H1 (cell line): Measurements from ENCODE around the gene SYNCRIP. TPM values are rescaled to one million over a fixed set of nuclear protein-coding genes. Genes with fewer than 3 reads are reported as not detected.

Source experiments
- CTCF ChIA-PET: fragments of 300-600 bp; sonication (Branson Sonifier 250); formaldehyde crosslinking; loops from one replicate; lab custom pipeline; 2021; ENCODE audit not compliant: partially characterized antibody; lab: Charles Lee
- POLR2A ChIA-PET: fragments of 300-600 bp; sonication (Branson Sonifier 250); formaldehyde crosslinking; loops from one replicate; lab custom pipeline; 2021; ENCODE audit warnings: inconsistent platforms; ENCODE audit not compliant: partially characterized antibody; lab: Charles Lee
- DNase-seq, 2 experiments: peaks; one replicate each; pipeline versions ENCODE4 v3.0.0 to v3.0.0-alpha.2; 2010 to 2022; ENCODE audit warnings: low spot score in 2 of 2, low read depth in 1 of 2, mixed read lengths in 1 of 2
- FAIRE-seq: peaks from 2 replicates; lab custom pipeline; 2011; peaks lifted over from hg19 to GRCh38; lab: Jason Lieb, UNC
- H2AFZ ChIP-seq: 2 replicates; pipeline ENCODE4 v1.8.1; 2012; ENCODE audit warnings: low read length, inconsistent platforms
- H2AK5ac ChIP-seq: 2 replicates; pipeline ENCODE4 v1.6.1; 2013; ENCODE audit warnings: low read depth, low read length
- H2BK120ac ChIP-seq: replicated peaks from 2 replicates; pipeline ENCODE3; 2013; ENCODE audit warnings: low read depth, low read length, inconsistent platforms
- H2BK12ac ChIP-seq: 2 replicates; pipeline ENCODE4 v1.6.1; 2013; ENCODE audit warnings: low read depth, low read length
- H2BK15ac ChIP-seq: 2 replicates; pipeline ENCODE4 v1.6.1; 2013; ENCODE audit warnings: low read length
- H2BK20ac ChIP-seq: 2 replicates; pipeline ENCODE4 v1.6.1; 2013; ENCODE audit warnings: low read length
- H2BK5ac ChIP-seq: 2 replicates; pipeline ENCODE4 v1.6.1; 2013; ENCODE audit warnings: low read depth, low read length
- H3K14ac ChIP-seq: 2 replicates; pipeline ENCODE4 v1.6.1; 2013; ENCODE audit warnings: inconsistent platforms; ENCODE audit not compliant: insufficient read length
- H3K18ac ChIP-seq: 2 replicates; pipeline ENCODE4 v1.6.1; 2013; ENCODE audit warnings: low read length; ENCODE audit errors: extremely low read depth
- H3K23ac ChIP-seq: 2 replicates; pipeline ENCODE4 v1.6.1; 2013; ENCODE audit warnings: inconsistent platforms; ENCODE audit not compliant: insufficient read length
- H3K23me2 ChIP-seq: 2 replicates; pipeline ENCODE4 v1.6.1; 2013; ENCODE audit warnings: low read depth, low read length
- H3K27ac ChIP-seq: 2 replicates; pipeline ENCODE4 v1.6.1; 2011; ENCODE audit warnings: low read depth, low read length, inconsistent platforms
- H3K27me3 ChIP-seq, 4 experiments: replicated peaks in 1 of 4; 1 replicate in 1 of 4; 2 replicates in 3 of 4; pipeline versions ENCODE4 v1.6.1 to v1.8.1; 2011 to 2013; ENCODE audit warnings: low read length in 3 of 4, mild to moderate bottlenecking in 3 of 4, inconsistent platforms in 2 of 4, mixed read lengths in 2 of 4, moderate library complexity in 1 of 4; ENCODE audit not compliant: control insufficient read depth in 3 of 4, insufficient read depth in 3 of 4; ENCODE audit errors: extremely low read depth in 1 of 4
- H3K36me3 ChIP-seq, 4 experiments: 2 replicates each; pipeline versions ENCODE4 v1.6.1 to v1.8.1; 2011 to 2013; ENCODE audit warnings: mild to moderate bottlenecking in 4 of 4, low read length in 3 of 4, moderate library complexity in 2 of 4, control low read depth in 1 of 4, inconsistent platforms in 1 of 4; ENCODE audit not compliant: insufficient read depth in 4 of 4, control insufficient read depth in 2 of 4
- H3K4ac ChIP-seq: replicated peaks from 2 replicates; pipeline ENCODE3; 2013; ENCODE audit warnings: low read length, low read depth, mixed read lengths, inconsistent platforms; ENCODE audit not compliant: insufficient read length
- H3K4me1 ChIP-seq, 4 experiments: replicated peaks in 1 of 4; 1 replicate in 1 of 4; 2 replicates in 3 of 4; pipeline versions ENCODE4 v1.6.1 to v1.8.1; 2011 to 2013; ENCODE audit warnings: low read length in 3 of 4, inconsistent platforms in 2 of 4, mixed read lengths in 1 of 4; ENCODE audit not compliant: insufficient read depth in 4 of 4, control insufficient read depth in 3 of 4
- H3K4me2 ChIP-seq, 2 experiments: 2 replicates each; pipeline versions ENCODE4 v1.6.1 to v1.8.1; 2011 to 2013; ENCODE audit warnings: low read depth in 2 of 2, low read length in 2 of 2, control low read depth in 1 of 2, inconsistent platforms in 1 of 2, mild to moderate bottlenecking in 1 of 2; ENCODE audit not compliant: insufficient read depth in 1 of 2
- H3K4me3 ChIP-seq, 4 experiments: fragments of 200-600, 300-600 bp in 1 of 4; sonication (generic), shearing (Covaris generic), sonication (Bioruptor Twin) in 1 of 4; 2 replicates each; pipeline versions ENCODE4 v1.5.1 to v1.8.1; 2011 to 2016; ENCODE audit warnings: low read length in 4 of 4, low read depth in 3 of 4, control low read depth in 2 of 4, inconsistent platforms in 2 of 4, mild to moderate bottlenecking in 2 of 4, mixed read lengths in 1 of 4, moderate library complexity in 1 of 4; ENCODE audit not compliant: insufficient read depth in 2 of 4; ENCODE audit errors: extremely low read depth in 1 of 4
- H3K56ac ChIP-seq: replicated peaks from 2 replicates; pipeline ENCODE3; 2013; ENCODE audit warnings: low read depth, mild to moderate bottlenecking, mixed read lengths, low read length, inconsistent platforms; ENCODE audit not compliant: insufficient read length
- H3K79me1 ChIP-seq: 2 replicates; pipeline ENCODE4 v1.6.1; 2013; ENCODE audit warnings: low read depth, low read length, control low read depth
- H3K79me2 ChIP-seq, 2 experiments: 2 replicates each; pipeline versions ENCODE4 v1.6.1 to v1.8.1; 2012 to 2013; ENCODE audit warnings: low read length in 2 of 2, mild to moderate bottlenecking in 2 of 2, inconsistent platforms in 1 of 2; ENCODE audit not compliant: insufficient read depth in 2 of 2, control insufficient read depth in 1 of 2
- H3K9ac ChIP-seq, 4 experiments: replicated peaks in 1 of 4; 1 replicate in 1 of 4; 2 replicates in 3 of 4; pipeline versions ENCODE4 v1.6.1 to v1.8.1; 2011 to 2013; ENCODE audit warnings: low read depth in 3 of 4, low read length in 3 of 4, control low read depth in 2 of 4, mild to moderate bottlenecking in 2 of 4, moderate library complexity in 2 of 4, inconsistent platforms in 1 of 4; ENCODE audit errors: extremely low read depth in 1 of 4
- H3K9me3 ChIP-seq, 2 experiments: 2 replicates each; pipeline versions ENCODE4 v1.6.1 to v1.8.1; 2012 to 2013; ENCODE audit warnings: mild to moderate bottlenecking in 2 of 2, moderate library complexity in 2 of 2, control low read depth in 1 of 2, inconsistent platforms in 1 of 2, low read depth in 1 of 2, low read length in 1 of 2, mixed read lengths in 1 of 2; ENCODE audit not compliant: insufficient read depth in 2 of 2
- H4K20me1 ChIP-seq, 2 experiments: replicated peaks in 1 of 2; 2 replicates each; pipeline versions ENCODE3 to v1.8.1; 2011 to 2013; ENCODE audit warnings: inconsistent platforms in 2 of 2, low read length in 2 of 2, mild to moderate bottlenecking in 1 of 2; ENCODE audit not compliant: insufficient read depth in 2 of 2, control insufficient read depth in 1 of 2
- H4K5ac ChIP-seq: 2 replicates; pipeline ENCODE4 v1.6.1; 2013; ENCODE audit warnings: low read length, low read depth, mixed read lengths, inconsistent platforms; ENCODE audit not compliant: insufficient read length
- H4K8ac ChIP-seq: 2 replicates; pipeline ENCODE4 v1.8.0; 2013; ENCODE audit warnings: mild to moderate bottlenecking, moderate library complexity, low read length, inconsistent platforms; ENCODE audit not compliant: insufficient read depth; ENCODE audit errors: extremely low read depth
- H4K91ac ChIP-seq: replicated peaks from 2 replicates; pipeline ENCODE3; 2013; ENCODE audit warnings: low read length, mixed read lengths, inconsistent platforms; ENCODE audit not compliant: insufficient read length
- CREB1 ChIP-seq: IDR thresholded peaks from 2 replicates; pipeline ENCODE4 v1.6.1; 2012; ENCODE audit warnings: inconsistent platforms
- EGR1 ChIP-seq: IDR thresholded peaks from 2 replicates; pipeline ENCODE4 v1.6.1; 2011; ENCODE audit warnings: low read depth, low read length, borderline replicate concordance
- EP300 ChIP-seq, 2 experiments: IDR thresholded peaks; 1 replicate in 1 of 2; 2 replicates in 1 of 2; pipeline ENCODE4 v1.6.1; 2011 to 2012; ENCODE audit warnings: low read depth in 2 of 2, low read length in 2 of 2, mild to moderate bottlenecking in 2 of 2, borderline replicate concordance in 1 of 2, inconsistent platforms in 1 of 2, moderate library complexity in 1 of 2
- KDM4A ChIP-seq: IDR thresholded peaks from one replicate; pipeline ENCODE4 v1.7.1; 2012; ENCODE audit warnings: low read depth, mild to moderate bottlenecking, moderate library complexity, low read length, inconsistent platforms; ENCODE audit not compliant: severe bottlenecking
- POU5F1 ChIP-seq: IDR thresholded peaks from 2 replicates; pipeline ENCODE4 v1.6.1; 2011; ENCODE audit warnings: low read depth, mild to moderate bottlenecking, low read length, moderate library complexity
- RBBP5 ChIP-seq: IDR thresholded peaks from 2 replicates; pipeline ENCODE4 v1.7.1; 2012; ENCODE audit warnings: low read depth, mild to moderate bottlenecking, inconsistent platforms, low read length, moderate library complexity, borderline replicate concordance
- RNF2 ChIP-seq: fragments of 200-900, 300-1000 bp; sonication (generic); IDR thresholded peaks from 2 replicates; pipeline ENCODE4 v1.7.1; 2016; ENCODE audit warnings: borderline replicate concordance, low read depth, mild to moderate bottlenecking, antibody characterized with exemption, low read length; ENCODE audit not compliant: poor library complexity, severe bottlenecking; ENCODE audit errors: missing control alignments
- TAF7 ChIP-seq: optimal IDR thresholded peaks from 2 replicates; pipeline ENCODE3; 2011; ENCODE audit warnings: low read depth, mild to moderate bottlenecking, inconsistent platforms, low read length, moderate library complexity, borderline replicate concordance
- WGBS, 2 experiments: shearing (Covaris generic) in 1 of 2; methylation state at CpG; one replicate each; pipeline versions ENCODE4 v1.1.6 to v1.1.7; 2013 to 2015; ENCODE audit warnings: low lambda C conversion rate in 2 of 2, mixed read lengths in 2 of 2, inconsistent platforms in 1 of 2, low coverage in 1 of 2, missing lambda C conversion rate in 1 of 2; ENCODE audit not compliant: insufficient replicate concordance in 2 of 2, insufficient coverage in 1 of 2, insufficient read length in 1 of 2; ENCODE audit errors: extremely low coverage in 1 of 2, missing lambda C conversion rate in 1 of 2; 5-methylcytosine and 5-hydroxymethylcytosine counted together
- polyA plus RNA-seq, 7 experiments: library from polyadenylated mRNA; depleted of rRNA in 3 of 7; stranded (reverse) in 5 of 7; unstranded in 2 of 7; fragments of >200 nt in 5 of 7; fragments of 200-250 nt in 2 of 7; gene quantifications; 1 replicate in 5 of 7; 2 replicates in 1 of 7; 4 replicates in 1 of 7; pipeline versions ENCODE4 v1.2.1 to v1.2.3, GENCODE V29; 2011 to 2013; ENCODE audit warnings: missing spikeins in 2 of 7, mixed read lengths in 2 of 7
- total RNA-seq: library from RNA; stranded (reverse); fragmentation: NEBNext Ultra II Directional; extraction: Animal tissue kit (Norgen Biotek cat#: 25700); gene quantifications from 2 replicates; pipeline ENCODE4 v1.2.1, GENCODE V29; 2021
- TF ChIP-seq, protein P1 (sequence below): IDR thresholded peaks from 2 replicates; pipeline ENCODE4 v1.6.1; 2011; ENCODE audit warnings: low read depth, mild to moderate bottlenecking, low read length; ENCODE audit not compliant: insufficient read depth

SYNCRIP gene
- total and polyA plus RNA-seq, 2 of the 8 experiments (the other 6 are each of a cell fraction or from before 2014, with no cell fraction given) = 16.8 to 219 TPM

GRCh38 chr6:85684809-85685171 is 42.1 kb upstream of the SYNCRIP start:
- Histone ChIP-seq H4K8ac (no peak overlapping the region), H2BK12ac (no peak overlapping the region), H3K4me3 (no peak overlapping the region), H3K4ac (no peak overlapping the region), H3K9ac (no peak overlapping the region), H3K4me1 (peaks cover 0 to 6% (median 0%) of the 10 kb centered on the region in 4 experiments; a peak in 1 of 7 replicates), H3K56ac (no peak overlapping the region), H3K36me3 (no peaks in the 10 kb centered on the region; a peak in 1 of 8 replicates), H2BK20ac (no peak overlapping the region), H3K27ac (no peak overlapping the region), H3K9me3 (no peaks in the 10 kb centered on the region), H3K79me2 (peaks cover 0 to 9% of the 10 kb centered on the region in 2 experiments; a peak in 2 of 4 replicates), H3K23ac (no peak overlapping the region), H4K5ac (no peak overlapping the region), H4K91ac (no peak overlapping the region), H2BK120ac (no peak overlapping the region), H3K18ac (no peak overlapping the region), H2BK5ac (no peak overlapping the region), H2BK15ac (no peak overlapping the region), H4K20me1 (no peaks in the 10 kb centered on the region), H3K27me3 (no peaks in the 10 kb centered on the region), H3K14ac (no peak overlapping the region), H2AFZ (no peak overlapping the region), H3K79me1 (no peaks in the 10 kb centered on the region), H2AK5ac (no peak overlapping the region), H3K4me2 (no peak overlapping the region), H3K23me2 (no peaks in the 10 kb centered on the region)
- DNase-seq = no peak
- FAIRE-seq = no peak
- CTCF ChIA-PET = no interaction called here
- no peak for TF ChIP-seq KDM4A
- TF ChIP-seq RNF2 = no peak
- TF ChIP-seq, protein P1, sequence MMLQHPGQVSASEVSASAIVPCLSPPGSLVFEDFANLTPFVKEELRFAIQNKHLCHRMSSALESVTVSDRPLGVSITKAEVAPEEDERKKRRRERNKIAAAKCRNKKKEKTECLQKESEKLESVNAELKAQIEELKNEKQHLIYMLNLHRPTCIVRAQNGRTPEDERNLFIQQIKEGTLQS = no peak
- TF ChIP-seq POU5F1 = no peak
- TF ChIP-seq CREB1 = no peak
- no peak for TF ChIP-seq EGR1
- no peak for TF ChIP-seq EP300 (IDR thresholded peaks at IDR 0.05; ENCODE audit: borderline replicate concordance in 1 of 2, low read depth in 2 of 2, low read length in 2 of 2)
- TF ChIP-seq RBBP5 = no peak
- TF ChIP-seq TAF7 = no peak
- POLR2A ChIA-PET = interaction anchor here (0.7 to 2.8 kb wide), 3 partner anchors 15 to 41 kb away, joined by 3 to 10 read pairs (median 3); partner anchors contain the start of gene SYNCRIP
- WGBS, 2 experiments = 94% methylated on average over 2 of the region's 2 CpGs; no CpG with 5 or more reads in 1 of the 2 experiments
